Spleen (tissue), 11 donors: ENCODE results near the gene SEPTIN12. TPM values are rescaled to one million over a fixed set of nuclear protein-coding genes. Genes with fewer than 3 reads are reported as not detected.

Experiments
- DNase-seq: peaks from one replicate; pipeline ENCODE4 v3.0.0-alpha.2; 2020
- H3K27ac ChIP-seq, 8 donors: fragments of 200-600 bp; sonication (generic) in 7 of 8; 1 replicate in 4 of 8; 2 replicates in 4 of 8; pipeline versions ENCODE4 v1.5.0 to v1.8.0; 2016 to 2021; ENCODE audit warnings: inconsistent platforms in 4 of 8, mild to moderate bottlenecking in 4 of 8, moderate library complexity in 1 of 8
- H3K27me3 ChIP-seq, 7 donors: fragments of 200-600 bp; sonication (generic) in 6 of 7; replicated peaks in 1 of 7; 1 replicate in 4 of 7; 2 replicates in 3 of 7; pipeline versions ENCODE4 v1.5.0 to v1.8.0; 2016 to 2021; ENCODE audit warnings: inconsistent platforms in 3 of 7, mild to moderate bottlenecking in 1 of 7
- H3K36me3 ChIP-seq, 6 donors: fragments of 200-600 bp; sonication (generic) in 5 of 6; 1 replicate in 4 of 6; 2 replicates in 2 of 6; pipeline versions ENCODE4 v1.5.0 to v1.8.0; 2016 to 2021; ENCODE audit warnings: inconsistent platforms in 2 of 6
- H3K4me1 ChIP-seq, 6 donors: fragments of 200-600 bp; sonication (generic) in 5 of 6; 1 replicate in 3 of 6; 2 replicates in 3 of 6; pipeline versions ENCODE4 v1.5.0 to v1.8.0; 2016 to 2021; ENCODE audit warnings: inconsistent platforms in 3 of 6
- H3K4me3 ChIP-seq, 8 donors: fragments of 200-600 bp; sonication (generic) in 7 of 8; 1 replicate in 4 of 8; 2 replicates in 4 of 8; pipeline versions ENCODE4 v1.5.0 to v1.8.0; 2016 to 2021; ENCODE audit warnings: inconsistent platforms in 4 of 8, mild to moderate bottlenecking in 4 of 8, moderate library complexity in 2 of 8
- H3K9me3 ChIP-seq, 8 donors: fragments of 200-600 bp; sonication (generic) in 7 of 8; 1 replicate in 4 of 8; 2 replicates in 4 of 8; pipeline versions ENCODE4 v1.5.0 to v1.8.0; 2016 to 2021; ENCODE audit warnings: inconsistent platforms in 4 of 8
- POLR2A ChIP-seq, 3 donors: fragments of 450-650 bp; IDR thresholded peaks; one replicate each; pipeline ENCODE4 v1.5.1; 2017; ENCODE audit warnings: antibody characterized with exemption in 3 of 3, mild to moderate bottlenecking in 1 of 3
- POLR2AphosphoS5 ChIP-seq, 3 donors: sonication (generic); formaldehyde crosslinking; IDR thresholded peaks; one replicate each; pipeline ENCODE4 v1.5.1; 2017; ENCODE audit warnings: antibody characterized with exemption in 3 of 3
- WGBS, 5 donors: extraction: QIAGEN DNeasy Blood & Tissue Kit in 3 of 5; methylation state at CpG; one replicate each; pipeline versions ENCODE4 v1.1.5 to v1.1.7; 2013 to 2018; 5-methylcytosine and 5-hydroxymethylcytosine counted together
- intact Hi-C: fragments of 100-400 bp; cut with DNase I; formaldehyde crosslinking; loops from one replicate; pipeline ENCODE4 v1.15.0; 2023; ENCODE audit warnings: low total_unique reads
- polyA plus RNA-seq, 3 donors: library from polyadenylated mRNA; stranded (reverse); fragments of 200-250 nt; gene quantifications; one replicate each; pipeline ENCODE4 v1.2.1, GENCODE V29; 2013
- total RNA-seq, 7 donors: library from RNA; depleted of rRNA in 3 of 7; stranded (reverse); fragments of >200 nt in 3 of 7; fragmentation: NEBNext Ultra II Directional in 4 of 7; extraction: Animal tissue kit (Norgen Biotek cat#: 25700) in 4 of 7; gene quantifications; one replicate each; pipeline versions ENCODE4 v1.1.0 to v1.2.1, GENCODE V29; 2016 to 2021
- TF ChIP-seq, protein P1 (sequence below), 11 experiments: fragments of 200-600 bp in 7 of 11; fragments of 450-650 bp in 4 of 11; sonication (generic) in 4 of 11; IDR thresholded peaks in 8 of 11; conservative IDR thresholded peaks in 3 of 11; 1 replicate in 7 of 11; 2 replicates in 4 of 11; pipeline versions ENCODE4 v1.4.0 to v1.8.0; 2016 to 2021; ENCODE audit warnings: antibody characterized with exemption in 11 of 11, inconsistent platforms in 4 of 11, mild to moderate bottlenecking in 1 of 11
- donor health status: healthy with polysubstance abuse.
- donor health status: DM: no; HTN: no; CAD: no; lungs with moderate emphysema.
- donor health status: DM: no; HTN: no; CAD: no.
- donor health status: Bipolar disorder and iron deficiency.
- donor health status: healthy.
- donor health status: DM: no; HTN: no; CAD: no.
- donor health status: DM: yes; HTN: yes; CAD: no.

The SEPTIN12 gene
- total and polyA plus RNA-seq, 10 donors: 0.37 TPM; not detected in 9

DNA sequence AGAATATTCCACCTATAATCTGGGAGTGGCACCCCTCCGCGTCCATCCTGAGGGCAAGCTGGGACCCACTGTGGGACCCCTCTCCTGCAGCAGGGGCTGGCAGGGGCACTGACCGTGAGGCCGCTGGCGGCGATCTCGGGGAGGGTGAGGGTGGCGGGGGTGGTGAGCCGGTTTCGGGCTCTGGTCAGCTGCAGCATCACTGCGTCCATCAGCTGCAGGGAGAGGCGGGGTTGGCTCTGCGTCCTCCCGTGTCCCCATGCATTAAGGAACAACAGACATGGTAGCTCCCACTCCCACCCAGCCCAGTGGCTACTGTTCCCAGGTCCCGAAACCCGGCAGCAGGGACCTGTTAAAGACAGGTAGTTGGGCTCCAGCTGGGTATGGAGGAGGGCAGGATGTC is 10.3 kb upstream of the SEPTIN12 start:
- no peak overlapping the region for H3K4me3 ChIP-seq
- DNase-seq: no peak
- TF ChIP-seq, protein P1, sequence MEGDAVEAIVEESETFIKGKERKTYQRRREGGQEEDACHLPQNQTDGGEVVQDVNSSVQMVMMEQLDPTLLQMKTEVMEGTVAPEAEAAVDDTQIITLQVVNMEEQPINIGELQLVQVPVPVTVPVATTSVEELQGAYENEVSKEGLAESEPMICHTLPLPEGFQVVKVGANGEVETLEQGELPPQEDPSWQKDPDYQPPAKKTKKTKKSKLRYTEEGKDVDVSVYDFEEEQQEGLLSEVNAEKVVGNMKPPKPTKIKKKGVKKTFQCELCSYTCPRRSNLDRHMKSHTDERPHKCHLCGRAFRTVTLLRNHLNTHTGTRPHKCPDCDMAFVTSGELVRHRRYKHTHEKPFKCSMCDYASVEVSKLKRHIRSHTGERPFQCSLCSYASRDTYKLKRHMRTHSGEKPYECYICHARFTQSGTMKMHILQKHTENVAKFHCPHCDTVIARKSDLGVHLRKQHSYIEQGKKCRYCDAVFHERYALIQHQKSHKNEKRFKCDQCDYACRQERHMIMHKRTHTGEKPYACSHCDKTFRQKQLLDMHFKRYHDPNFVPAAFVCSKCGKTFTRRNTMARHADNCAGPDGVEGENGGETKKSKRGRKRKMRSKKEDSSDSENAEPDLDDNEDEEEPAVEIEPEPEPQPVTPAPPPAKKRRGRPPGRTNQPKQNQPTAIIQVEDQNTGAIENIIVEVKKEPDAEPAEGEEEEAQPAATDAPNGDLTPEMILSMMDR (IDR thresholded peaks at IDR 0.05 in 8 of 11, conservative IDR thresholded peaks at IDR 0.05 in 3 of 11): no peak
- TF ChIP-seq POLR2AphosphoS5 (IDR thresholded peaks at IDR 0.05) (no peak), POLR2A (IDR thresholded peaks at IDR 0.05) (no peak)
- peaks cover 0 to 56% (median 16%) of the 10 kb centered on the region in 6 donors for H3K36me3 ChIP-seq
- WGBS, 5 donors: 89 to 96% (median 95%) methylated on average over 3 to 16 of the region's 16 CpGs
- H3K4me1 ChIP-seq: peaks cover 19 to 31% (median 29%) of the 10 kb centered on the region in 6 donors
- intact Hi-C loops: no loop called here
- H3K27ac ChIP-seq: no peak overlapping the region
- H3K9me3 ChIP-seq: no peaks in the 10 kb centered on the region
- H3K27me3 ChIP-seq: no peaks in the 10 kb centered on the region

DNA sequence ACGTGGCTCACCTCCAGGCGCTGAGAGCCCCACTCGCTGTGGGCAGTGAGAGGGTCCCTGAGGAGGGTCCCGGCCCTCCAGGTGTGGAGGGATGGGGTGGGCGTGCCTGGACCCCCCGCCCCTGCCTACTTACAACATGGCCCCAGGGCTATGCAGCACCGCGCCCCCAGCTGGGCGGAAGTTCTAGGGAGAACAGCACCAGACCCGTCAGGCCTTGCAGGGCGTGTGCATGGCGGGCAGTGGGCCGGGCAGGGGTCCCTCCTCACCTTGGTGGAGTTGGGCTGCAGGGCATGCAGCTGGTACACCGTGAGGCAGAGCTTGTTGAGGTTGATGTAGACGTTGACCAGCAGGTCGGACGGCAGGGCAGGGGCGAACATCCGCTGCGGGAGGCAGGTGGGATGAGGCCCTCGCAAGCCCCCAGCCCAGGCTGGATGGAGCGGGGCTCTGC is 9.7 kb upstream of the SEPTIN12 start:
- Histone ChIP-seq H3K27me3 (no peaks in the 10 kb centered on the region), H3K4me3 (no peak overlapping the region), H3K4me1 (peaks cover 15 to 25% (median 23%) of the 10 kb centered on the region in 6 donors), H3K36me3 (peaks cover 0 to 56% (median 16%) of the 10 kb centered on the region in 6 donors), H3K9me3 (no peaks in the 10 kb centered on the region), H3K27ac (no peak overlapping the region)
- 92 to 99% (median 94%) methylated on average over 16 to 22 of the region's 22 CpGs for WGBS, 5 donors
- no peak for DNase-seq
- intact Hi-C loops: no loop called here
- peak in 1 of 3 donors; percentile 15 for TF ChIP-seq POLR2AphosphoS5 (IDR thresholded peaks at IDR 0.05)
- TF ChIP-seq, protein P1 (IDR thresholded peaks at IDR 0.05 in 8 of 11, conservative IDR thresholded peaks at IDR 0.05 in 3 of 11): no peak

DNA sequence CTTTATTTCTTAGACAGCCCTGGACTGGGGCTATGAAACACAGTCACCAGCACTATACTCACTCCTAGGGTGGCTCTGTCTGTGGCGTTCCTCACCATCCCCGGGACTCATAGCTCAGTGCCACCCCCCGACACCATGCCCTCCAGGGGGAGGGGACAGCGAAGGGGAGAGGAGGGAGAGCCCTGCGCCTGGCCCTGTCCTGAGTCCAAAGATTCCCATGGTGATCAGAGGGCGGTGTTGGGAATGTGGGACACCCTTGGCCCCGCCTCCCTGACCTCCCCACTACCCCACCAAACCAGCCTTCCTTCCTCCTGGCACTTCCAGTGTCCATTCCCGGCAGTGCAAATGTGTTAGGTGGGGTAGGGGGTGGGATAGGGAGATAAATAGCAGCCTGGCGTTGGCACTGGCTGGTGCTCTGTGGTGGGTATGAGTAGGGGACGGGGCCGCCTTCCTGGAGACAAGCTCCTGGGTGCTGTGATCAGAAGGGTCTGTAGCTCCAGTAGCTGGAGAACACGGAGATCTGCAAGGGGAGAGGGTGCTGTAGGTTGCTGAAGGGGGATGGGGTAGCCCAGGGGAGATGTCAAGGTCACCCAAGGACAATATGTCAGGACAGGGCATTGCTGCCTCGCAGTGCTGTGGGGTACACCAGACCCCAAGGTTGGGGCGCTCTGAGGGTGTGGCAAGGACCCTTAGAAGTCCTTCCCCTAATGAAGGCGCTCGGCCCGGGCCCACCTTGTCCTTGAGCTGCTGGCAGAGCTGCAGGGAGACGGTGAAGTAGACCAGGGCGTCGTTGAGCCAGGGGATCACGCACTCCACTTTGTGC is 9.0 kb upstream of the SEPTIN12 start:
- intact Hi-C loops: no loop called here
- TF ChIP-seq, protein P1 (IDR thresholded peaks at IDR 0.05 in 8 of 11, conservative IDR thresholded peaks at IDR 0.05 in 3 of 11): no peak
- TF ChIP-seq POLR2A (IDR thresholded peaks at IDR 0.05) (no peak), POLR2AphosphoS5 (IDR thresholded peaks at IDR 0.05) (no peak)
- Histone ChIP-seq H3K4me1 (peaks cover 15 to 24% (median 23%) of the 10 kb centered on the region in 6 donors), H3K36me3 (peaks cover 0 to 56% (median 16%) of the 10 kb centered on the region in 6 donors), H3K27ac (no peak overlapping the region), H3K4me3 (no peak overlapping the region), H3K27me3 (no peaks in the 10 kb centered on the region), H3K9me3 (no peaks in the 10 kb centered on the region)
- 80 to 90% (median 87%) methylated on average over 13 to 21 of the region's 21 CpGs for WGBS, 5 donors
- no peak for DNase-seq

DNA sequence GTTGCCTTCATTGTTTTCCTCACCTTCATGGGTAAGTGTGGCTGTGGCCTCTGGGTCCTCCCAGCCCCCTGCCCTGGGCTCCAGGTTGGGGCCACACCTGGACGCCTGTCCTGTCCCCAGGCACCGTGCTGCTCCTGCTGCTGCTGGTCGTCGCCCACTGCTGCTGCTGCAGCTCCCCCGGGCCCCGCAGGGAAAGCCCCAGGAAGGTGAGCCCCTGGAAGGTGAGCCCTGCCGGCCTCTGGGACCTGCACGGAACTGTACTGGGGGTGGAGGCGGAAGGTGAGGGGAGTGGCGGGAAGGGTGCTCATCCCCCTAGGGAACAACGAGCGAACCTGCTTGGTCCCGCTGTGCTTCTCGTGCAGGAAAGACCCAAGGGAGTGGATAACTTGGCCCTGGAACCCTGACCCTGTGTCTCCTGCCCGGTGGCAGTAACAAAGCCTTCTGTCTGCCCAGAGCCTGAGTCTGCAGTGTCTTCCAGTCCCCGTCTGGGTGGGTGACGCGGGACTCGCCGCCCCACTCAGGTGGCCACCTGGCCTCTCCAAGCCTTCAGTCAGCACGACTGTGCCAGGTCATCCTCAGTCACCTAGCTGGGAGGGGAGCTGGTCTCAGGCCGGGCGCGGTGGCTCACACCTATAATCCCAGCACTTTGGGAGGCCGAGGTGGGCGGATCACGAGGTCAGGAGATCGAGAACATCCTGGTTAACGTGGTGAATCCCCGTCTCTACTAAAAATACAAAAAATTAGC is 7.9 kb upstream of the SEPTIN12 start:
- DNase-seq: no peak
- Histone ChIP-seq H3K9me3 (no peaks in the 10 kb centered on the region), H3K27me3 (no peaks in the 10 kb centered on the region), H3K36me3 (peaks cover 0 to 56% (median 16%) of the 10 kb centered on the region in 6 donors), H3K27ac (no peak overlapping the region), H3K4me3 (no peak overlapping the region), H3K4me1 (peaks cover 5 to 13% (median 12%) of the 10 kb centered on the region in 6 donors)
- 87 to 93% (median 90%) methylated on average over 25 to 30 of the region's 30 CpGs for WGBS, 5 donors
- TF ChIP-seq, protein P1 (IDR thresholded peaks at IDR 0.05 in 8 of 11, conservative IDR thresholded peaks at IDR 0.05 in 3 of 11): no peak
- no peak for TF ChIP-seq POLR2AphosphoS5 (IDR thresholded peaks at IDR 0.05)
- no peak for TF ChIP-seq POLR2A (IDR thresholded peaks at IDR 0.05)
- intact Hi-C loops: no loop called here
